Body of pancreas (tissue), 4 donors: ENCODE data around the gene SPAG9.

Experiments used
- CTCF ChIP-seq, 7 experiments: fragments of 450-650 bp in 4 of 7; fragments of 200-600 bp in 3 of 7; sonication (generic) in 3 of 7; IDR thresholded peaks; one replicate each; pipeline ENCODE4 v1.5.1; 2016 to 2019; ENCODE audit warnings: antibody characterized with exemption in 7 of 7
- POLR2A ChIP-seq, 3 donors: fragments of 450-650 bp; IDR thresholded peaks; one replicate each; pipeline ENCODE4 v1.6.1; 2016; ENCODE audit warnings: antibody characterized with exemption in 3 of 3, mild to moderate bottlenecking in 2 of 3

- TF ChIP-seq CTCF (IDR thresholded peaks at IDR 0.05) (no peak), POLR2A (IDR thresholded peaks at IDR 0.05) (no peak)
Measured at GRCh38 chr17:50934672-50935220, 185.9 kb downstream of the SPAG9 start.
